ENCODE data around the gene DDR1.
A peak's percentile ranks its signal among the peaks of the same experiment; 100 is the strongest.
"Not testable (repeated sequence)": the region's sequence is repeated elsewhere in the genome, so short reads cannot be mapped to it uniquely, and the experiment has no call there.

The DDR1 gene

DNA sequence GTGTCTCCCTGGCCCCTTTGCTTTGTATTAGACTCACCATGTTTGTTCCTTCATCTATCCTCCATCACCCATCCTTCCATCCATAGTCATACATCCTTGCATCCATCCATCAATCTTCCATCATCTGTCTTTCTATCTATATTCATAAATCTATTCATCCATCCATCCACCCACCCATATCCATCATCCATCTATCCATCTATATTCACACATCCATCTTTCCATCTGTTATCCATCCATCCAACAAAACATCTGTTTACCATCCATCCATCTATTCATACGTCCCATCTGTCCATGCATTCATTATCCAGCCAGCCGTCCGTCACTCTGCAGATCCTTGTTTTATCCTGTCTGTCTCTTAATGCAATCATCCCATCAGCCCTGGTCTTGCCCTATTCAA, 10.6 kb downstream of the DDR1 start:
- no peak for DNase-seq (ENCODE audit: low spot score)

- no peak for DNase-seq (ENCODE audit: low spot score)
Measured at GRCh38 chr6:30895343-30895742, 11.0 kb downstream of the DDR1 start.

DNA sequence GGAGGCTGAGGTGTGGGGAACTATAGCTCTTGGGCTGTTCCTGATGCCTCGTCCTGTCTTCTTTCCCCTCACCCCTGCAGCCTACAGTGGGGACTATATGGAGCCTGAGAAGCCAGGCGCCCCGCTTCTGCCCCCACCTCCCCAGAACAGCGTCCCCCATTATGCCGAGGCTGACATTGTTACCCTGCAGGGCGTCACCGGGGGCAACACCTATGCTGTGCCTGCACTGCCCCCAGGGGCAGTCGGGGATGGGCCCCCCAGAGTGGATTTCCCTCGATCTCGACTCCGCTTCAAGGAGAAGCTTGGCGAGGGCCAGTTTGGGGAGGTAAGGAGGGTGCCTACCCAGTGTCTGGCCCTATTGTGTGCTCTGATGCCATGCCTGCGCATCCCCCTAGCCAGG, 12.2 kb downstream of the DDR1 start:
- no peak for DNase-seq (ENCODE audit: low spot score)

DNA sequence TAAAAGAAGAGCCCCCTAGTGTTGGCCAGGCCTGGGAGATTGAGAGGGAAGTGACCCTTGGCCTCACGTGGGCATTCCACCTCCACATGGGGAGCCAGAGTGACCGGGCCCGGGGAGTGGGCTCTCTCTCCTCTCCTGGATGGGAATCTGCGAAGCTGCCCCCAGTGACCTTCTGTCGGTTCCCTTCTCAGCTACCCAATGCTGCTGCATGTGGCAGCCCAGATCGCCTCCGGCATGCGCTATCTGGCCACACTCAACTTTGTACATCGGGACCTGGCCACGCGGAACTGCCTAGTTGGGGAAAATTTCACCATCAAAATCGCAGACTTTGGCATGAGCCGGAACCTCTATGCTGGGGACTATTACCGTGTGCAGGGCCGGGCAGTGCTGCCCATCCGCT, 13.6 kb downstream of the DDR1 start:
- DNase-seq (ENCODE audit: low spot score), result no peak

DNA sequence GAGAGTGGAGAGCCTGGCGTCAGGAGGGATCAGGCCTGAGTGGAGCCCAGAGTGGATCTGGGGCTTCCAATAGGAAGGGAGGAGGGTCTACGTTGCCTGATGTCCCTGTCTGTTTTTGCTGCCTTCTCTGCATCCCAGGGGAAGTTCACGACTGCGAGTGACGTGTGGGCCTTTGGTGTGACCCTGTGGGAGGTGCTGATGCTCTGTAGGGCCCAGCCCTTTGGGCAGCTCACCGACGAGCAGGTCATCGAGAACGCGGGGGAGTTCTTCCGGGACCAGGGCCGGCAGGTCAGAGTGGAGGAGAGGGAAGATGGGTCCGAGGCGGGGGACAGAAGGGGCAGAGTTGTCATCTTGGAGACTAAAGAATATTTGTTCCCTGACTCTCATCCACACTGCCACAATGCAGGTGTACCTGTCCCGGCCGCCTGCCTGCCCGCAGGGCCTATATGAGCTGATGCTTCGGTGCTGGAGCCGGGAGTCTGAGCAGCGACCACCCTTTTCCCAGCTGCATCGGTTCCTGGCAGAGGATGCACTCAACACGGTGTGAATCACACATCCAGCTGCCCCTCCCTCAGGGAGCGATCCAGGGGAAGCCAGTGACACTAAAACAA, 14.5 kb downstream of the DDR1 start:
- DNase-seq (ENCODE audit: low spot score), result no peak

- DNase-seq (ENCODE audit: low spot score), result no peak
Measured at GRCh38 chr6:30900863-30901417, 16.6 kb downstream of the DDR1 start.

GRCh38 chr6:30901436-30901835, 17.1 kb downstream of the DDR1 start:
- no peak for DNase-seq (ENCODE audit: low spot score)

DNA sequence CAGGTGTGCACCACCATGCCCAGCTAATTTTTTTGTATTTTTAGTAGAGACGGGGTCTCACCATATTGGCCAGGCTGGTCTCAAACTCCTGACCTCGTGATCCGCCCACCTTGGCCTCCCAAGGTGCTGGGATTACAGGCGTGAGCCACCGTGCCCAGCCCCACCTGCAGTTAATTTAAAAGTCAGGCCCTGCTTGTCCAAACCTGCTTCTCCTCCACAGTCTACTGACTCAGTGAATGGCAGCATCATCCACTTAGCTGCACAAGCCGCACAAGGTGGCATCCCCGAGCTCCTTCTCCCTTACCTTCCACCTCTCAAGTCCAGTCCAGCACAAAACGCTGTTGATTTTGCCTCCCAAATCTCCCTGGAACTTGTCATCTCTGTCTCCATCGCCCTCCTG, 17.9 kb downstream of the DDR1 start:
- not testable (repeated sequence) for DNase-seq (ENCODE audit: low spot score)

DNA sequence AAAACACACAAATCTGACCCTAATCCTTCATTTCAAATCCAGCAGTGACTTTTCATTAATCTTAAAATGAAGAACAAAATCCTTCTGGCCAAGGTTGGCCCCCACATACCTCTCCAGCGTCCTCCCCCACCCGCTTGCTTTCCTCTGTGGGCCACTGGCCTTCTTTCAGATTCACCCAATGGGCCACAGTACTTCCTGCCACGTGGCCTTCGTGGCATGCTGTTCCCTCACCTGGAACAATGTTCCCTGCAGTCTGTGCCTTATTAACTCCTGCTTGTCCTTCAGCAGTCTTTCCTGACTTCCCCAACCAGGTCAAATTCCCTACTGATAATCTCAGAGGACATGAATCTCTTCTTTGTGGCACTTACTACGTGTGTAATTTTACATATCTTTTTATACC, 18.4 kb downstream of the DDR1 start:
- no peak for DNase-seq (ENCODE audit: low spot score)

GRCh38 chr6:30903236-30903635, 18.9 kb downstream of the DDR1 start:
- DNase-seq (ENCODE audit: low spot score), result no peak

DNA sequence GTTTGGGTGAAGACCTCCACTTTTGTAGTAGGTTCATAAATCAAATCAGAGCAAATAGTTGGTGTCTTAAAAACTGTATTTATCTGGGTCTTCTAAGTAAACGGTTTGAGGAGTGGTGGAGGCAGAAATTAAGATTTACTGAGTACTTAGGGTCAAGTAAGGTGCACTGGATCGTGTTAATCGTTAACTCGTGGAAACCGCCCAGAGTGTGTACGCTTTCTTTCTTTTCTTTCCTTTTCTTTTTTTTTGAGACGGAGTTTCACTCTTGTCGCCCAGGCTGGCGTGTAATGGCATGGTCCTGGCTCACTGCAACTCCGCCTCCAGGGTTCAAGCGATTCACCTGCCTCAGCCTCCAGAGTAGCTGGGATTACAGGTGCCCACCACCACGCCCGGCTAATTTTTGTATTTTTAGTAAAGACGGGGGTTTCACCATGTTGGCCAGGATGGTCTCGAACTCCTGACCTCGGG, 23.0 kb downstream of the DDR1 start:
- not testable (repeated sequence) for DNase-seq (ENCODE audit: low spot score)

DNA sequence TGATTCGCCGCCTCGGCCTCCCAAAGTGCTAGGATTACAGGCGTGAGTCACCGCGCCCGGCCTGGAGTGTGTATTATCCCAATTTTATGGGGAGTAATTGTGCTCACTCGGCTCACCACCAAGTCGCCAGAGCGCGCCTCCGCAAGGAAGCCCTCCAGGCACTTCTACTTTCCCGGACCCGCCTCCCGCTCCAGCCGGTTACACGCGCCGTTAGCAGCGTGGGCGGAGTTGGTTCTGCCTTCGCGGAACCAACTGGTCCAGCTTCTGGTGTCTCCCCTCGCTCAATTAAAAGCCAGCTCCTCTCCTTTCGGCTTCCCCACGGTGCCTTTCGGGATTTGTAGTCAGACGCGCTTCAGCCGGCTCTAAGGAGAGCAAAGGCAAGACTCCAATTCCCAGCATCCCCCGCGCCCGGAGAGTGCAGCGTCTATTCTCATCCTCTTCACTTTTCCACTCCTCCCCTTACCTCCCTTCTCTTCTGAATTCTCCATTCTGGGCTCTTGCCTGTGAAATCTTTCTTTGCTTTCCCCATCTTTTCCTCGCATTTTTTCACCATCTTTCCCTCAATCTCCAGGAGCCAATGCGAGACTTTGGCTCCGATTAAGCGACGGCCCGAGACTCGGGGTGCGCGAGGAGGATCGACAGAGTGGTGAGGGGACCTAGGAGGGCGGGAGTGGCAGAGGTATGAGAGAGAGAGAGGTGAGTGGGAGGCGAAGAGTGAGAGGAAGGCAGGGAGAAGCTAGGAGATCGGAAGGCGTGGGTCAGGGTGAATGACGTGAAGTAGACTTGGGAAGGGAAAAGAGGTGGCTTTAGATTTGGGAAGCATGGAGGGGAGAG, 23.7 kb downstream of the DDR1 start, which contains the start of gene GTF2H4:
TSS of gene GTF2H4 (plus strand) at position 450 of the 834 bp plus-strand sequence.
- DNase-seq (ENCODE audit: low spot score), result peak; percentile 99

DNA sequence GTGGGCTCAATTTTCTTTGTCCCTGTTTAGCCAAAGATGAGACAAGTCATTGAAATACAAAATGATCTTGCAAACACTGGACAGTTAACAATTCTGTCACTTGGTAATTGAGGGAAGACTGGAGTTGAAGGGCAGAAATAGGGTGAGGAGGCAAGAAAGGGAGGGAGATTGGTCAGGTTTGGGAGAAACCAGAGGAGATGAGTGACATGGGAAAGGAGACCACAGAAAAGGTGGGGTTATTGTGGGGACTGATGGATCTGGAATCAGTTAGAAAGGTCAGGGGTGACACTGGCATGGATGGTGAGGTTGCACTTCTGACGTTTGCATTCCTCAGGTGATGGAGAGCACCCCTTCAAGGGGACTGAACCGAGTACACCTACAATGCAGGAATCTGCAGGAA, 24.4 kb downstream of the DDR1 start:
- DNase-seq (ENCODE audit: low spot score), result no peak

DNA sequence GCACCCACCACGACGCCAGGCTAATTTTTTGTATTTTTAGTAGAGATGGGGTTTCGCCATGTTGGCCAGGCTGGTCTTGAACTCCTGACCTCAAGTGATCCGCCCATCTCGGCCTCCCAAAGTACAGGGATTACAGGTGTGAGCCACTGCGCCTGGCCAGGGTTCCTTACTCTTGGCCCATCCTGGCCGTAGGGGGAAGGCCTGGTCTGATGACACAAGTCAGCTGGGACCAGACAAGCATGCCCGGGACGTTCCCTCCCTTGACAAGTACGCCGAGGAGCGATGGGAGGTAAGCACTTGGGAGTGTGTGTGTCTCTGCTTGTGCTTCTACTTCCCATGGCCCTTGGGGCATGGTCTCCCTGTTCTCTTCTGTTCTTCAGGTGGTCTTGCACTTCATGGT, 26.2 kb downstream of the DDR1 start:
- not testable (repeated sequence) for DNase-seq (ENCODE audit: low spot score)

- no peak for DNase-seq (ENCODE audit: low spot score)
Measured at GRCh38 chr6:30912746-30913520, 28.6 kb downstream of the DDR1 start.

GRCh38 chr6:30913721-30914075, 29.4 kb downstream of the DDR1 start:
- no peak for DNase-seq (ENCODE audit: low spot score)

DNA sequence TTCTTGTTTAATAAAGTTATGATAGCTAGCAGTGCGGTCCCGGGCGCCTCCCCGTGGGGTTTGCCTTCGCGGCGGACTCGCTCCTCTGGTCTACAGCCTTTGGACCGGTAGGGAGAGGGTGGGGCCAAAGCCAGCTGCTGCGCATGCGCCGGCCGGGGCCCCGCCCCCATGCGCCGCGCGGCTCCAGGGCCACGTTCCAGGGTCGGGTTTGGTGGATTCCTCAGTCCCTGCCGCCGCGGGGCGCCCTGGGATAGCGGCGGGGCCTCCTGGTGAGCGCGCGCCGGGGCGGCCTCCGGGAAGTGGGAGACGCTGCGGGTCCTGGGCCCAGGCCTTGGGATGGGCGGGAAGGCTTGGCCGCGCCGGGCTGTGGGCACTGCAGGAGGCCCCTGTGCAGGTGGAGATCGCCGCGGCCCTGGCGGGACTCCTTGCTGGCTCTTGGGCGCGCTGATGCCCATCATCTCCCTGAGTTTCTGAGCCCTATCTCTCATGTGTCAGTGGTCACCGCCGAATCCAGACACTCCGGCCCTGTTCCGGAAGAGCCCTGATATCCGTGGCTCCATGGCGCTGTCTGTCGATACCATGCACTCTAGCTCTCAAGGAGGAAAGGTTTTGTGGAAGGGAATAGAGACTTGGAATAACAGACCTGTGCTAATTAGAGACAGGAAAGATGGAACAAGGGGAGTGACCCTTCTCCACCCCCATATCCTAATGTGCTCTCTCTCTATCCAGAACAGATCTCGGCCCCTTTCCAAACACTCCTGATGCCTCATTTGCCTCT, 29.9 kb downstream of the DDR1 start, which contains the start of gene VARS2:
TSS of gene VARS2 (plus strand) at position 163 of the 778 bp plus-strand sequence. CDS start at position 762, 599 bp downstream.
- peak; percentile 88 for DNase-seq (ENCODE audit: low spot score)

GRCh38 chr6:30914854-30915590, 30.7 kb downstream of the DDR1 start:
- DNase-seq (ENCODE audit: low spot score), result no peak

GRCh38 chr6:30915591-30915946, 31.2 kb downstream of the DDR1 start:
- peak; percentile 64 for DNase-seq (ENCODE audit: low spot score)

GRCh38 chr6:30917041-30917440, 32.7 kb downstream of the DDR1 start:
- no peak for DNase-seq (ENCODE audit: low spot score)

DNA sequence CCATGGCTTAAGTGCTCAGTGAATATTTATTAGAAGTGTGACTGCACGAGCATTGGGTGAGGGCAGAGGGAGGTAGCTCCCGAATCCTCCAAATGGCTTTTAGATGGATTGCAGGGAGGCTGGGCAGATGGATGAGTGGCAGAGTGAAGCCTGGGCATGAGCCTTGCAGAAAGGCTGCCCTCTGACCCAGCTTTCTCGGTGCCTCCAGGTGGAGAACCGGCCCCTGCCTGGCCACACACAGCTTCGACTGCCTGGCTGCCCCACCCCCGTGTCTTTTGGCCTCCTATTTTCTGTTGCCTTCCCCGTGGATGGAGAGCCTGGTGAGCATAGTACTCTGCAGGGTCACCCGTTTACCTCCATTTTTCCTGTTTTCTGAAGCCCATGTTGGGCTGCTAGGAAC, 33.2 kb downstream of the DDR1 start:
- no peak for DNase-seq (ENCODE audit: low spot score)
